Stimulated activated CD4-positive, alpha-beta T cell treated with anti-CD3 and anti-CD28 coated beads, Interleukin-1b, Interleukin-23, amount 100 ng/mL, for 1 hour (primary cell): ENCODE data around the gene PHLDA3.

Experiments
- DNase-seq, 2 donors: peaks; one replicate each; pipeline ENCODE4 v3.0.0-alpha.2; 2020; ENCODE audit warnings: low read depth in 2 of 2

Gene PHLDA3

GRCh38 chr1:201429736-201430501, 39.1 kb downstream of the PHLDA3 start:
- DNase-seq: no peak

- DNase-seq: no peak
These were observed 41.0 kb downstream of the PHLDA3 start for GRCh38 chr1:201427963-201428362.

DNA sequence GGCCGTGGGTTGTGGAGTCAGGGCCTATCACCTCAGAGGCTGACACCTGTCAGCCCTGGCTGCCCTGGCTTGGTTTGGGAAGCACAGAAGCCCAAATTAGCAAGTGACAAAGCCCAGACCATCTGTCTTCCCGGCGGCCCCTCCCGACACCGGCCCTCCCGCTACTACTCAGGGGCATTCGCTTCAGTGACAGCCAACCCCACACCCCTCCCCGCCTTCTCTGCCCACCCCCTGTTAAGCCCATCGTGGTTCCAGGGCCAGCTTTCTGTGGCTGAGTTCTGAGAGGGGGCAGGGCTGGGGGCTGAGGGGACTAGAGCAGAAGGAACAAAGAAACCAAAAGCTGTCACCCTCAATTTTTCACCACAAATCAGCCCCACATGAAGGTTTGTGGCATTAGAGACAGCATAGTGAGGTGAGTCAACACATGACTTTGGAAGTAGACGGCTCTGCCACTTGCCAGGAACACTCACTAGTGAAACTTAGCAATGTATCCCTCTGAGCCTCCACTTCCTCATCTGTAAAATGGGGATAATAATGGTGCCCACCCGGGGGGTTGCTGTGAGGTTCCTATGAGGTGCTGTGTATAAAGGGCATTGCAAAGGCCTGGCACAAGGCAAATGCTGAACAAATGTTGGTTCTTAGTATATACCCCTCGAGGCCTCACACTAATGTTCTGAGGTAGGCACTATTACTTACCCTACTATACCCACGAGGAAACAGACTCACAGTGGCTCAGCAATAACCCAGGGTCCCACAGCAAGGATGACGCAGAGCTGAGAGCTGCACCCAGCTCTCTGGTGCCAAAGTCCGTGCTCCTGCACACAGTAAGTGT, 42.3 kb downstream of the PHLDA3 start:
- DNase-seq: no peak

GRCh38 chr1:201424146-201424545, 44.8 kb downstream of the PHLDA3 start:
- DNase-seq: no peak

- DNase-seq: no peak
These were observed 45.3 kb downstream of the PHLDA3 start for GRCh38 chr1:201423655-201424054.

- no peak for DNase-seq
These were observed 46.5 kb downstream of the PHLDA3 start for GRCh38 chr1:201422436-201423030.

DNA sequence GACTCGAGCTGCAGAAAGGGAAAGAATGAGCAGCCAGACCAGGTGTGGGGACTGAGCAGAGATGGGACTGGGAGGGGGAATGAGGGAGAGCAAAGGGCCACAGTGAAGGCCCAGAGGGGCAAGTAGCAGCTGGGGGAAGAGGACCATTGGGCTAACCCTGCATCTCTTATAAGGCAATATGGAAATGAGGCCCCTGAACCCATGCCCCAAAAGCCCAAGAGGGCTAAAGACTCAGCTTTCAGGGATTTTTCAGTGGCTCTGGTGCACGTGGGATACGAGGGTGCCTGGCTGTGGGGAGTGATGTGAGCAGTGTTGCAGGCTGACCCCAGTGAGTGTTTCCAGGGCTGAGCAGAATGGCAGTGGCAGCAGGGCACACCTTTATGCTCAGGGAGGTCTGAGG, 47.0 kb downstream of the PHLDA3 start:
- DNase-seq: no peak

GRCh38 chr1:201421041-201421440, 47.9 kb downstream of the PHLDA3 start:
- no peak for DNase-seq

DNA sequence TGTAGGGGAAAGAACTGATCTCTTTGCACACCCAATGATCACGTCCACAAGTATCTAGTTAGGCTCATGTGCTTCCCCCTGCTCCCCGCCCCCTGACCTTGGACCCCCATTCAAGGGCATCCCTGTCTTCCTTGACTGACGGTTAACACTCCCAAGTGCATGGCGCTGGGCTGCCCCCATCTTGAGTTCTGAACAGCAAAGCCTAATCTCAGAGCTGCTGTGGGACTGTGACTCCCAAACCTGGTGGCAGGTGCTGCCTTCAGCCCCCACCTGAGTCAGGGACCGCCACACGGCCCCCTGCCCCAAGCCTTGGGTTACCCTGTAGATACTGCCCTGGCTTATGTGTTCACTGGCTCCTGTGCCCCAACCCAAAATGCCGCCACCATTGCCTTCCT, 48.4 kb downstream of the PHLDA3 start:
- DNase-seq: no peak

DNA sequence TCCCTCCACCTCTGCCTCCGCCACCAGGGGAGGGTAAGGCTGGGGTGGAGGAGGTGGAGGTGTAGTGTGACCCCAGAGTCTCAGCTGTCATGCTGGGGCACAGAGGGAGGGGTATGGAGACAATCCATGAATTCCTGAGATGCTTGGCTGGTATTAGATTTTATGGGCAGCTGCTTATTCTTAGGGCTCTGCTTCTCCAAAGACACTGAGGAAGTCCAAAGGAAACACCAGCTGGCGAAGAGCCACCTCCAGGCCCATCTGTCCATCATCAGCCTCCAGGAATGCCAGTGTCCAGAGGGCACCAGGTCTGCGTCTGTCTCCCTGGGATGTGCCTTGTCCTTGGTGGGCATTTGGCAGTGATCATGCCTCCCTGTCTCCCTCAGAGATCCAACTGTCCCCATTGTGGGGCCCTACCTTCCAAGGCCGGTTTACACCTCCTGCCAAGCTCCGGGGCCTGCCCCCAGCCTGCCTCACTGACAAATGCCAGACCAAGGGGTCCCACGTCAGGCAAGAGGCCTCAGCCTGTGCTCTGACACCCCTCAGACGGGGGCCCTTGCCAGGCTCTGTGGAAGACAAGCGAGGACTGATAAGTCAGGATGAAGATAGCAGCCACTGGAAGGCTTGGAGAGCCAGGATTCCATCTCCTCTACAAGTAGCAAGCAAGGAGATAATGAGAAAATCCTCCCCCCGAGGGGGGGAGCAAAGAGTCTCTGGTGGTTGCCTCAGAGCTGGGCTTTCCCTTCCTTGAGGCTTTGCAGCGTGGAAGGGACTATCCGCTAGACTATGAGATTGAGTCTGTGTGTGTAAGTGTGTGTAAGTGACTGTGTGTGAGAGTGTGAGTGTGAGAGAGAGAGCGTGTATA, 49.0 kb downstream of the PHLDA3 start:
- DNase-seq: no peak

- DNase-seq: no peak
These were observed 49.7 kb downstream of the PHLDA3 start for GRCh38 chr1:201419256-201419655.

- no peak for DNase-seq
These were observed 50.5 kb downstream of the PHLDA3 start for GRCh38 chr1:201418461-201418860.
